ENCODE measurements around the gene DCP2.

Gene DCP2

GRCh38 chr5:113065626-113066025, 89.0 kb downstream of the DCP2 start:
- DNase-seq (ENCODE audit: low read depth, low spot score) = no peak

- DNase-seq (ENCODE audit: low read depth, low spot score) = no peak
Observed at GRCh38 chr5:113067635-113068344, 91.2 kb downstream of the DCP2 start.

DNA sequence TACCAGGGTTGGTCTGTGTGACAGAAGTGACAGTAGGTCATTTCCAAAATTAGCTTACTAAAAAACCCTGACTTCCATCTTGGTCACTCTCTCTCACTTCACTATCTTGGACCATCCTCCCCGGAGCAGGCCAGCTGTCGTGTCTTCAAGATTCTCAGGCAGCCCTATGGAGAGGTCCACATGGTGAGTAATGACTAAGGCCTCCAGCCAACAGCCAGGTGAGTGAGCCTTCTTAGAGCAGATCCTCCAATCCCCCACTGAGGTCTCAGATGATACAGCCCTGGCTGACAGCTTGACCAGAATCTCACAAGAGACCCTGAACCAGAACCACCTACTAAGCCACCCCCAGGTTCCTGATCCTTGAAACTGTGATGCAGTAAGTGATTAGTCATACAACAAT, 92.0 kb downstream of the DCP2 start:
- DNase-seq (ENCODE audit: low read depth, low spot score) = no peak

Measured in ELF-1 (cell line).